Upper lobe of right lung (tissue), 1 donor: ENCODE measurements around the gene USP8. TPM values are rescaled to one million over a fixed set of nuclear protein-coding genes. Genes with fewer than 3 reads are reported as not detected.
"Not testable (repeated sequence)": the region's sequence is repeated elsewhere in the genome, so short reads cannot be mapped to it uniquely, and the experiment has no call there.

Experiments
- ATAC-seq: fragments of 200-7000 bp; cut with Tn5 transposase; one replicate; pipeline ENCODE4 v1.9.1; 2020; ENCODE audit warnings: mild to moderate bottlenecking, moderate library complexity
- DNase-seq: peaks from one replicate; pipeline ENCODE4 v3.0.0-alpha.2; 2020
- H3K27ac ChIP-seq: fragments of 200-600 bp; one replicate; pipeline ENCODE4 v1.8.0; 2022
- H3K27me3 ChIP-seq: fragments of 200-600 bp; one replicate; pipeline ENCODE4 v1.8.0; 2022; ENCODE audit warnings: mild to moderate bottlenecking
- H3K36me3 ChIP-seq: fragments of 200-600 bp; one replicate; pipeline ENCODE4 v1.8.0; 2022
- H3K4me1 ChIP-seq: fragments of 200-600 bp; one replicate; pipeline ENCODE4 v1.8.0; 2022
- H3K4me3 ChIP-seq: fragments of 200-600 bp; one replicate; pipeline ENCODE4 v1.8.0; 2022; ENCODE audit warnings: mild to moderate bottlenecking
- H3K9me3 ChIP-seq: fragments of 200-600 bp; one replicate; pipeline ENCODE4 v1.8.0; 2022
- CTCF ChIP-seq: fragments of 200-600 bp; IDR thresholded peaks from one replicate; pipeline ENCODE4 v1.8.0; 2022; ENCODE audit warnings: antibody characterized with exemption
- intact Hi-C: fragments of 100-400 bp; cut with DNase I; formaldehyde crosslinking; loops from one replicate; pipeline ENCODE4 v1.11.0; 2022
- total RNA-seq: library from RNA; stranded (reverse); fragmentation: NEBNext Ultra II Directional; extraction: Animal tissue kit (Norgen Biotek cat#: 25700); gene quantifications from one replicate; pipeline ENCODE4 v1.2.1, GENCODE V29; 2021
- donor health status: DM: no; HTN: yes; CAD: no; lungs with severe emphysema.

USP8 gene
- total RNA-seq, 1 donor from 2014 or later: 65.1 TPM

- intact Hi-C loops: no loop called here
- no peak for TF ChIP-seq CTCF
- no peak for ATAC-seq
- DNase-seq: no peak
- Histone ChIP-seq H3K9me3 (no peaks in the 10 kb centered on the region), H3K27ac (no peak overlapping the region), H3K4me1 (no peaks in the 10 kb centered on the region), H3K36me3 (peaks cover 67% of the 10 kb centered on the region), H3K4me3 (no peak overlapping the region), H3K27me3 (no peaks in the 10 kb centered on the region)
Observed at GRCh38 chr15:50501815-50502214, 77.6 kb downstream of the USP8 start.

GRCh38 chr15:50503144-50503543 lies 78.9 kb downstream of the USP8 start:
- intact Hi-C loops: no loop called here
- ATAC-seq: no peak
- Histone ChIP-seq H3K27me3 (no peaks in the 10 kb centered on the region), H3K27ac (no peak overlapping the region), H3K4me1 (no peaks in the 10 kb centered on the region), H3K9me3 (no peaks in the 10 kb centered on the region), H3K4me3 (no peak overlapping the region), H3K36me3 (peaks cover 54% of the 10 kb centered on the region)
- no peak for TF ChIP-seq CTCF
- no peak for DNase-seq

GRCh38 chr15:50505656-50506055 lies 81.5 kb downstream of the USP8 start:
- intact Hi-C loops, H3K27me3 ChIP-seq, H3K9me3 ChIP-seq, DNase-seq, H3K27ac ChIP-seq, H3K4me3 ChIP-seq, ATAC-seq, H3K4me1 ChIP-seq: not testable (repeated sequence)
- H3K36me3 ChIP-seq: peaks cover 28% of the 10 kb centered on the region

- no peak for DNase-seq
- H3K36me3 ChIP-seq: peaks cover 24% of the 10 kb centered on the region
- no peak for TF ChIP-seq CTCF
- no peak overlapping the region for H3K4me3 ChIP-seq
- no peaks in the 10 kb centered on the region for H3K27me3 ChIP-seq
- no peak for ATAC-seq
- intact Hi-C loops: no loop called here
- H3K9me3 ChIP-seq: no peaks in the 10 kb centered on the region
- H3K4me1 ChIP-seq: no peaks in the 10 kb centered on the region
- no peak overlapping the region for H3K27ac ChIP-seq
Observed at GRCh38 chr15:50506121-50506520, 81.9 kb downstream of the USP8 start.

- intact Hi-C loops: no loop called here
- no peak for TF ChIP-seq CTCF
- Histone ChIP-seq H3K27me3 (no peaks in the 10 kb centered on the region), H3K4me1 (no peaks in the 10 kb centered on the region), H3K36me3 (no peaks in the 10 kb centered on the region), H3K4me3 (no peak overlapping the region), H3K9me3 (no peaks in the 10 kb centered on the region), H3K27ac (no peak overlapping the region)
- ATAC-seq (no peak), DNase-seq (no peak)
Observed at GRCh38 chr15:50513001-50513400, 88.8 kb downstream of the USP8 start.

- no peak overlapping the region for H3K27ac ChIP-seq
- no peaks in the 10 kb centered on the region for H3K27me3 ChIP-seq
- no peaks in the 10 kb centered on the region for H3K9me3 ChIP-seq
- intact Hi-C loops: no loop called here
- no peak overlapping the region for H3K4me3 ChIP-seq
- DNase-seq (no peak), ATAC-seq (no peak)
- no peak for TF ChIP-seq CTCF
- H3K4me1 ChIP-seq: no peaks in the 10 kb centered on the region
- H3K36me3 ChIP-seq: no peaks in the 10 kb centered on the region
Observed at GRCh38 chr15:50519740-50520425, 95.7 kb downstream of the USP8 start.
